GM13976 (cell line): Measurements from ENCODE around the gene TUBE1.
A peak's percentile ranks its signal among the peaks of the same experiment; 100 is the strongest.

ENCODE experiments used
- DNase-seq: peaks from one replicate; pipeline ENCODE4 v3.0.0; 2012; ENCODE audit warnings: low spot score
- in situ Hi-C: fragments of 300-500 bp; cut with MboI; formaldehyde crosslinking; loops from one replicate; pipeline ENCODE4 v1.12.0; 2022; ENCODE audit warnings: low sequenced_read_pairs, mixed read lengths, inconsistent platforms; ENCODE audit not compliant: unreplicated experiment
- TF ChIP-seq, protein P1 (sequence below): IDR thresholded peaks from 2 replicates; pipeline ENCODE4 v1.5.1; 2012; ENCODE audit warnings: borderline replicate concordance, mild to moderate bottlenecking; ENCODE audit not compliant: insufficient read depth; ENCODE audit errors: extremely low read depth, missing control alignments, control extremely low read depth

TUBE1 gene, protein sequence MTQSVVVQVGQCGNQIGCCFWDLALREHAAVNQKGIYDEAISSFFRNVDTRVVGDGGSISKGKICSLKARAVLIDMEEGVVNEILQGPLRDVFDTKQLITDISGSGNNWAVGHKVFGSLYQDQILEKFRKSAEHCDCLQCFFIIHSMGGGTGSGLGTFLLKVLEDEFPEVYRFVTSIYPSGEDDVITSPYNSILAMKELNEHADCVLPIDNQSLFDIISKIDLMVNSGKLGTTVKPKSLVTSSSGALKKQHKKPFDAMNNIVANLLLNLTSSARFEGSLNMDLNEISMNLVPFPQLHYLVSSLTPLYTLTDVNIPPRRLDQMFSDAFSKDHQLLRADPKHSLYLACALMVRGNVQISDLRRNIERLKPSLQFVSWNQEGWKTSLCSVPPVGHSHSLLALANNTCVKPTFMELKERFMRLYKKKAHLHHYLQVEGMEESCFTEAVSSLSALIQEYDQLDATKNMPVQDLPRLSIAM

DNA sequence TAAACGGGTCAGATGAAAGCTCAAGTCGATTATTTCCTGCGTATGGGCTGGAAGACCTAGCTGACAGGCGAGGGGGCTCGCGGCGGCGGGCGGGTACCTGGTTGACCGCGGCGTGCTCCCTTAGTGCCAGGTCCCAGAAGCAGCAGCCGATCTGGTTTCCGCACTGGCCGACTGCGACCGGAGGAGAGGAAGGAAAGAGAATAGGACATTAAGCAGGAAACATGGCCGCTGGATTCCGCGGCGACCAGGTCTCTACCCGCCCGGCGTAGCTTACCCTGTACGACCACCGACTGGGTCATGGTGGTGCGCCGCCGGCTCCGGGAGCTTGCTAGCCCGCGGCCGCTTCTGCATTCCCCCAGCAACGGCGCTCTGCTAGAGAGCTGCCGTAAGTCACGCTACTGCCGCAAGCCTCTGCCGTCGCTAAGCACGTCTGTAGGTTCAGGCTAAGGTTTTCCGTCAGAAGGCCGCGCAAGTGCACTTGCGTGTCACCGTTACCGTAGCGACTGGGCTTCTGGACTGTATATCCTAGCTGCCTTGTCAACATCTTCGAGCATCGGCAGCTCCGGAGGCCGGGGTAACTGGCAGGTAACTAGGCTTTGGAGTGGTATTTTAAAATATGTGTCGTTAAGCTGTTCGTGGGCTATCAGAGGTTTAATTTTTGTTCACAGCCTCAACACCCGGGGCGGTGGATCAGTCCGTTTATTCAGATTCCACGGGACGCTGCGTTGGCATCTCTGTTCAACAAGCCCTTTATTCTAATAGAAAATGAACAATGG lies at the start of gene TUBE1, which contains the start of gene FAM229B:
TUBE1 (minus strand) TSS at position 347 of the 776 bp plus-strand sequence; CDS start at position 299, 48 bp downstream.
FAM229B (plus strand) TSS at position 456 of the 776 bp plus-strand sequence. CDS start 11,693 bp downstream, outside the sequence.
- in situ Hi-C loops, result no loop called here
- TF ChIP-seq, protein P1, sequence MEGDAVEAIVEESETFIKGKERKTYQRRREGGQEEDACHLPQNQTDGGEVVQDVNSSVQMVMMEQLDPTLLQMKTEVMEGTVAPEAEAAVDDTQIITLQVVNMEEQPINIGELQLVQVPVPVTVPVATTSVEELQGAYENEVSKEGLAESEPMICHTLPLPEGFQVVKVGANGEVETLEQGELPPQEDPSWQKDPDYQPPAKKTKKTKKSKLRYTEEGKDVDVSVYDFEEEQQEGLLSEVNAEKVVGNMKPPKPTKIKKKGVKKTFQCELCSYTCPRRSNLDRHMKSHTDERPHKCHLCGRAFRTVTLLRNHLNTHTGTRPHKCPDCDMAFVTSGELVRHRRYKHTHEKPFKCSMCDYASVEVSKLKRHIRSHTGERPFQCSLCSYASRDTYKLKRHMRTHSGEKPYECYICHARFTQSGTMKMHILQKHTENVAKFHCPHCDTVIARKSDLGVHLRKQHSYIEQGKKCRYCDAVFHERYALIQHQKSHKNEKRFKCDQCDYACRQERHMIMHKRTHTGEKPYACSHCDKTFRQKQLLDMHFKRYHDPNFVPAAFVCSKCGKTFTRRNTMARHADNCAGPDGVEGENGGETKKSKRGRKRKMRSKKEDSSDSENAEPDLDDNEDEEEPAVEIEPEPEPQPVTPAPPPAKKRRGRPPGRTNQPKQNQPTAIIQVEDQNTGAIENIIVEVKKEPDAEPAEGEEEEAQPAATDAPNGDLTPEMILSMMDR, result no peak
- peak; percentile 87 for DNase-seq

DNA sequence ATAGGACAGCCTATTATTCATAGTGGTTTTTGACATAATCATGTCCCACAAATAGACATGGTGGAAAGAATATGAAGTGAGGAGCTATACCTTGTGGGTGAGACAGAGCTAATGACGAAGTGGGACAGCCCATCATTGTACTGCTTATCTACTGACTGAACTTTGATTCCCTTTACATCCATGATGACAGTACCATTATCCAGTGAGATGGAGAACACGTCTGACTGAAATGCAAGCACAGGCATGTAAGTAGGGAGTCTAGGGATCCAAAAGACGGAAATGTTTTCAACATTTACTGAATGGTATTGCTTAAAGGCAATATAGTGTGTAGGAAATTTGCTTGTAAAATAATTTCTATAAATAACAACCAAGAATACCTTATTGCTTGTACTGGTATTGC lies 43.6 kb upstream of the TUBE1 start:
- in situ Hi-C loops, result no loop called here
- TF ChIP-seq, protein P1, result no peak
- no peak for DNase-seq

DNA sequence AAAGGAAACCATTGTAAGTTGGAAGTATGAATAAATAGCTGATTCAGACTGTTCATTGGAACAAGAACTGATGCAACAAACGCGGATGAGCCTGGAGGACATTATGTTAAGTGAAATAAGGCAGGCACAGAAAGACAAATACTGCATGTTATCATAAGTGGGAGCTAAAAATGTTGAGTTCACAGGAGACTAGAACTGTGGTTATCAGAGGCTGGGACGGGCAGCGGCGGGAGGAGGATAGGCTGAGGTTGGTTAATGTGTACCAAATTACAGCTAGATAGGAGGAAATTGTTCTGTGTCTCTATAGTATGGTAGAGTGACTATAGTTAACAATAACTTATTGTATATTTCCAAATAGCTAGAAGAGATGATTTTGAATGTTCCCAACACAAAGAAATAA lies 40.9 kb upstream of the TUBE1 start:
- TF ChIP-seq, protein P1, result no peak
- in situ Hi-C loops, result no loop called here
- no peak for DNase-seq

DNA sequence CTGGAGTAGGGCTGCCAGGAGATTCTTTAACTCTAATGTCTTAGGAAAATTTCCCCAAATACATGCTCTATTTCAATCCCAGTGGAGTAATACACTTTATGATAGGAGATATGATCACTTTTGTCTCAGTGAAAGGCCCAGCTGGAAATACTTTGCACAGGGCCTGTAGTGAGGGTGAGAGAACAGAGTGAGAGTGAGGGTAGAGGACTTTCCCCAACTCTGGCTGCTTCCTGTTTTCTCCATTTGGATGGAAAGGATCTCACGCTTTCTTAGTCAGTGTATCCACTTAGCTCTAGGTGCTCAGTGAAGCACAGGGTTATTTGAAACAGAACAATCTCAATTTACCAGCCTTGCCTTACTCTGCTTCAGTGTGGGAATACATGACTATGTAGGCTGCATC lies 36.7 kb upstream of the TUBE1 start:
- in situ Hi-C loops, result no loop called here
- TF ChIP-seq, protein P1, result no peak

DNA sequence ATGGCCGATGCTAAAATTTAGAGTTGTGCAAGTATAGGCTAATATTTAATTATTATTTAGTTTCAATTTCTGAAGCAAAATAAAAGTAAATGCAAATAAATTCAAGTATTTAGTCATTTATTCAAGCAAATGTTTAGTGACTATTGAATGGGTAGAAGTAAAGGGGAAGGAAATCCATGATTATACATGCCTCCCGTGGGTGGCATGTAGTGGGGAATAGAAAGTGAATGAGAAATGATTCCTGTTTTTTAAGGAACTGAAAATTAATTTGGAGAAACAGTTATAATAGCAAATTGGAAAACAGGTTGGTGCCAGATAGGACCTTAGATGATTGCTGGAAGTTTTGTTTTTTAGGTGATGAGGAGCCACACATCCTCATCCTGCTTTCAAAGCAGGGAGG lies 35.5 kb upstream of the TUBE1 start:
- TF ChIP-seq, protein P1, result no peak
- no peak for DNase-seq
- in situ Hi-C loops, result no loop called here

More for the DNA sequence above, 36.7 kb upstream of the TUBE1 start:
- no peak for DNase-seq

DNA sequence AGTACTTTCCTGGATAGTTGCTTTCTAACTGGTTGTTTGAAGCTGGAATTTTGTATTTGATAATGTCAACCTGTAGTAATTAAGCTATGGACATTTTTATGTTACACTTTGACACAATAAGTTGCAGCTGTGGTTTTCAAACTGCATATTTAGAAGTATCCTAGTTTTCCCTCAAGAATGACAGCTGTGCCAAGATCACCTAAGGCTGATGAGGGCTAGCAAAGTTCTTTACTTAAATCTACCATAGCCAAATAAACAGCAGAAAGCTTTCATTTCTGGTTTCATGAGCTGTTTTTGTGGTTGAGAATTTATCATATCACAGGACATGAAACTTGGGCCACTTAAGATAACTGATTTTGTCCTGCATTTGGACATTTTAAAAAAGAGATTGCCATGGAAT lies 30.8 kb upstream of the TUBE1 start:
- DNase-seq, result no peak
- in situ Hi-C loops, result no loop called here
- TF ChIP-seq, protein P1, result no peak
